ENCODE data around the gene AADACL4. TPM values are rescaled to one million over a fixed set of nuclear protein-coding genes. Genes with fewer than 3 reads are reported as not detected.

Gene AADACL4
- total RNA-seq, 1 experiment from 2014 or later = not detected

GRCh38 chr1:12634696-12635202, 9.1 kb upstream of the AADACL4 start:
- H4K20me1 ChIP-seq (ENCODE audit: control insufficient read depth, insufficient read depth, insufficient read length) = no peaks in the 10 kb centered on the region
- Mint-ChIP-seq H3K4me1 (peaks cover 48 to 50% of the 10 kb centered on the region in 2 experiments), H3K27me3 (ENCODE audit: low read depth) (no peaks in the 10 kb centered on the region; the same call in 1 of the 2 replicates), H3K4me3 (no peak overlapping the region), H3K36me3 (ENCODE audit: insufficient read depth in 1 of 3, low read depth in 3 of 3) (peaks cover 7 to 19% (median 13%) of the 10 kb centered on the region in 3 experiments), H3K27ac (peak overlapping the region in 2 of 3 experiments; percentile 62 to 69; a peak in 3 of 7 replicates), H3K9me3 (peaks cover 23 to 24% of the 10 kb centered on the region in 2 experiments)
- WGBS (ENCODE audit: extremely low coverage, insufficient read length, low lambda C conversion rate) = no CpG with 5 or more reads among the region's 18 CpGs
- no peaks in the 10 kb centered on the region for H3K27me3 ChIP-seq (ENCODE audit: insufficient read depth, low read length)
- H3K56ac ChIP-seq (ENCODE audit: insufficient read length, low read depth, low read length) = no peak overlapping the region
- H4K8ac ChIP-seq (replicated peaks; ENCODE audit: insufficient read length, low read depth, low read length) = no peak overlapping the region
- H3T11ph ChIP-seq (ENCODE audit: low read length) = no peak overlapping the region
- no peaks in the 10 kb centered on the region for H3K23me2 ChIP-seq (ENCODE audit: insufficient read length, low read depth, low read length, poor library complexity, severe bottlenecking)
- H3K9ac ChIP-seq (ENCODE audit: extremely low read depth, insufficient read length, low read length) = no peak overlapping the region
- no peak overlapping the region for H2BK120ac ChIP-seq (ENCODE audit: low read depth, low read length, poor library complexity, severe bottlenecking)
- H2AK5ac ChIP-seq (ENCODE audit: insufficient read length, low read length) = no peak overlapping the region
- no peak overlapping the region for H2BK5ac ChIP-seq (ENCODE audit: insufficient read length, low read length)
- H3K27ac ChIP-seq (ENCODE audit: insufficient read length, low read depth, low read length) = no peak overlapping the region
- peaks cover 5% of the 10 kb centered on the region; the same call in 1 of the 2 replicates for H3K4me1 ChIP-seq (ENCODE audit: insufficient read depth, low read length)
- no peak overlapping the region for H2BK15ac ChIP-seq (ENCODE audit: low read depth, low read length)
- H3K9me3 ChIP-seq (ENCODE audit: control insufficient read depth, low read depth, low read length) = peaks cover 7% of the 10 kb centered on the region
- no peak overlapping the region for H4K91ac ChIP-seq (ENCODE audit: insufficient read length, low read depth, low read length)
- no peak overlapping the region for H2AFZ ChIP-seq (ENCODE audit: low read length)
- no peak overlapping the region for H3K14ac ChIP-seq (ENCODE audit: insufficient read depth, low read length)
- H3K4ac ChIP-seq (ENCODE audit: low read depth, low read length) = no peak overlapping the region
- H3K79me1 ChIP-seq (ENCODE audit: insufficient read depth, low read depth, low read length, poor library complexity, severe bottlenecking) = no peaks in the 10 kb centered on the region
- no peak overlapping the region for H3K23ac ChIP-seq (ENCODE audit: insufficient read length, low read depth, low read length)
- peak; percentile 49 for DNase-seq
- H2BK12ac ChIP-seq (ENCODE audit: insufficient read length, low read depth, low read length) = no peak overlapping the region
- TF ChIP-seq CTCF (conservative IDR thresholded peaks at IDR 0.05) = no peak
- H4K5ac ChIP-seq (ENCODE audit: insufficient read length, low read depth, low read length) = no peak overlapping the region
- no peak overlapping the region for H2BK20ac ChIP-seq (ENCODE audit: low read depth, low read length, poor library complexity, severe bottlenecking)
- no peaks in the 10 kb centered on the region for H3K79me2 ChIP-seq (ENCODE audit: insufficient read depth, low read length)
- H3K18ac ChIP-seq (ENCODE audit: insufficient read length, low read depth, low read length) = no peak overlapping the region
- H3K4me2 ChIP-seq (ENCODE audit: insufficient read depth, insufficient read length, low read length) = no peak overlapping the region

All from H9 (cell line).